ENCODE measurements around the gene HOXD12.

The HOXD12 gene

GRCh38 chr2:176151442-176152287 lies 52.1 kb downstream of the HOXD12 start, which contains the start of gene HOXD4:
HOXD4 (plus strand) TSS chr2:176151550; CDS start chr2:176151634, 84 bp downstream.
- no peak for DNase-seq
